ENCODE data around the gene PSG4. TPM values are rescaled to one million over a fixed set of nuclear protein-coding genes. Genes with fewer than 3 reads are reported as not detected.

PSG4 gene
- total RNA-seq, 1 donor, result not detected

Other genes starting within 250 kb of the PSG4 start
- gene PSG11, start 179.2 kb downstream of the PSG4 start, total RNA-seq, result not detected
- gene PSG2, start 122.9 kb downstream of the PSG4 start, total RNA-seq, result not detected
- not detected for gene PSG5, start 19.1 kb downstream of the PSG4 start, total RNA-seq
- gene PSG9, start 63.9 kb upstream of the PSG4 start, total RNA-seq, result not detected
- gene CD177, start 148.0 kb upstream of the PSG4 start, total RNA-seq, result 5.4 TPM
- gene TEX101, start 209.3 kb upstream of the PSG4 start, total RNA-seq, result not detected